HG02885 (cell line): Measurements from ENCODE around the gene NUP62.

Source experiments
- ATAC-seq: cut with Tn5 transposase; IDR thresholded peaks from one replicate; pipeline ENCODE4 v1.9.1; 2021; ENCODE audit warnings: mild to moderate bottlenecking; ENCODE audit not compliant: unreplicated experiment, poor library complexity

Gene NUP62

GRCh38 chr19:49887037-49887664, 42.2 kb downstream of the NUP62 start:
- ATAC-seq, result no peak

- ATAC-seq, result no peak
Measured at GRCh38 chr19:49884760-49885159, 44.5 kb downstream of the NUP62 start.

GRCh38 chr19:49884109-49884508, 45.2 kb downstream of the NUP62 start:
- ATAC-seq, result no peak

GRCh38 chr19:49883094-49883493, 46.2 kb downstream of the NUP62 start:
- ATAC-seq, result no peak

- ATAC-seq, result no peak
Measured at GRCh38 chr19:49882643-49883042, 46.7 kb downstream of the NUP62 start.

GRCh38 chr19:49881672-49882394, 47.5 kb downstream of the NUP62 start:
- ATAC-seq, result no peak

GRCh38 chr19:49881186-49881585, 48.1 kb downstream of the NUP62 start:
- ATAC-seq, result no peak

GRCh38 chr19:49880162-49880869, 49.0 kb downstream of the NUP62 start:
- ATAC-seq, result no peak

- ATAC-seq, result no peak
Measured at GRCh38 chr19:49879243-49879963, 49.9 kb downstream of the NUP62 start.

- no peak for ATAC-seq
Measured at GRCh38 chr19:49878744-49879070, 50.6 kb downstream of the NUP62 start.

GRCh38 chr19:49877879-49878743, 51.2 kb downstream of the NUP62 start:
- ATAC-seq, result peak; percentile 56

- ATAC-seq, result peak; percentile 55
Measured at GRCh38 chr19:49877020-49877878, 52.1 kb downstream of the NUP62 start, which contains the start of the genes AKT1S1 and TBC1D17. TSS of gene AKT1S1 (minus strand) at chr19:49877355. CDS start at chr19:49873295, 4,060 bp downstream. TSS of gene TBC1D17 (plus strand) at chr19:49877702. CDS start at chr19:49877724, 22 bp downstream.

- ATAC-seq, result peak; percentile 53
Measured at GRCh38 chr19:49876422-49877019, 52.8 kb downstream of the NUP62 start.

GRCh38 chr19:49875857-49876421, 53.4 kb downstream of the NUP62 start:
- ATAC-seq, result no peak

- no peak for ATAC-seq
Measured at GRCh38 chr19:49875177-49875576, 54.1 kb downstream of the NUP62 start.

- no peak for ATAC-seq
Measured at GRCh38 chr19:49874503-49875157, 54.7 kb downstream of the NUP62 start.

GRCh38 chr19:49873834-49874233, 55.5 kb downstream of the NUP62 start:
- ATAC-seq, result no peak

GRCh38 chr19:49873129-49873521, 56.2 kb downstream of the NUP62 start:
- ATAC-seq, result no peak
